Kidney epithelial cell (primary cell): Measurements from ENCODE around the gene POU2F3. TPM values are rescaled to one million over a fixed set of nuclear protein-coding genes. Genes with fewer than 3 reads are reported as not detected.

Source experiments
- DNase-seq: peaks from one replicate; pipeline ENCODE4 v3.0.0-alpha.2; 2010; ENCODE audit warnings: low read depth
- H3K27me3 ChIP-seq: 2 replicates; pipeline ENCODE4 v1.6.0; 2011; ENCODE audit warnings: low read length; ENCODE audit not compliant: control insufficient read depth, insufficient read depth
- H3K36me3 ChIP-seq: 2 replicates; pipeline ENCODE4 v1.5.1; 2011; ENCODE audit warnings: low read length; ENCODE audit not compliant: control insufficient read depth, insufficient read depth
- H3K4me3 ChIP-seq: 2 replicates; pipeline ENCODE4 v1.5.1; 2011; ENCODE audit warnings: low read depth, mild to moderate bottlenecking, control low read depth, low read length
- total RNA-seq: library from RNA; depleted of rRNA; stranded (reverse); fragments of >200 nt; gene quantifications from 2 replicates; pipeline ENCODE4 v1.2.3, GENCODE V29; 2015
- TF ChIP-seq, protein P1 (sequence below): IDR thresholded peaks from 2 replicates; pipeline ENCODE4 v1.5.1; 2011; ENCODE audit warnings: mild to moderate bottlenecking, moderate library complexity, low read length, control low read depth, inconsistent platforms; ENCODE audit not compliant: insufficient read depth, poor library complexity, severe bottlenecking

POU2F3 gene
- total RNA-seq, 1 donor from 2014 or later, result 1.1 TPM

DNA sequence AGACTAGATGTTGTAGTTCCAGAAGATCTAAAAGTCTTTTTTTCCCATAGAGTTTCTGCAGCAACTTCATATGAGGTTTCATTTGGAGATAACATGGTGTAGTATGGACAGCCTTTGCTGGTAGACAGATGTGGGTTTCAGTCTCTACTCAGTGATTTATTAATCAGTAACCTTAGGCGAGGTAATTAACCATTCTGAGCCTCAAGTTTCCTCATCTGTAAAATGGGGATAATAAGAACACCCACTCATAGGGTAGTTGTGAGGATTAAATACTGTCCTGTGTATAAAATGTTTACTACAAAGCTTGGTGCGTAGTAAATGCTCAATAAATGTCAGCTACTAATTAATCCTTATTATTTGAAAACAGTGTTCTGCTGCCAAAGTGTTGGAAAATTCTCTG is 16.8 kb downstream of the POU2F3 start:
- no peak overlapping the region for H3K4me3 ChIP-seq
- H3K36me3 ChIP-seq, result no peaks in the 10 kb centered on the region
- TF ChIP-seq, protein P1, sequence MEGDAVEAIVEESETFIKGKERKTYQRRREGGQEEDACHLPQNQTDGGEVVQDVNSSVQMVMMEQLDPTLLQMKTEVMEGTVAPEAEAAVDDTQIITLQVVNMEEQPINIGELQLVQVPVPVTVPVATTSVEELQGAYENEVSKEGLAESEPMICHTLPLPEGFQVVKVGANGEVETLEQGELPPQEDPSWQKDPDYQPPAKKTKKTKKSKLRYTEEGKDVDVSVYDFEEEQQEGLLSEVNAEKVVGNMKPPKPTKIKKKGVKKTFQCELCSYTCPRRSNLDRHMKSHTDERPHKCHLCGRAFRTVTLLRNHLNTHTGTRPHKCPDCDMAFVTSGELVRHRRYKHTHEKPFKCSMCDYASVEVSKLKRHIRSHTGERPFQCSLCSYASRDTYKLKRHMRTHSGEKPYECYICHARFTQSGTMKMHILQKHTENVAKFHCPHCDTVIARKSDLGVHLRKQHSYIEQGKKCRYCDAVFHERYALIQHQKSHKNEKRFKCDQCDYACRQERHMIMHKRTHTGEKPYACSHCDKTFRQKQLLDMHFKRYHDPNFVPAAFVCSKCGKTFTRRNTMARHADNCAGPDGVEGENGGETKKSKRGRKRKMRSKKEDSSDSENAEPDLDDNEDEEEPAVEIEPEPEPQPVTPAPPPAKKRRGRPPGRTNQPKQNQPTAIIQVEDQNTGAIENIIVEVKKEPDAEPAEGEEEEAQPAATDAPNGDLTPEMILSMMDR, result no peak
- H3K27me3 ChIP-seq, result peaks cover 44% of the 10 kb centered on the region
- DNase-seq, result no peak

- peaks cover 44% of the 10 kb centered on the region for H3K27me3 ChIP-seq
Observed at GRCh38 chr11:120257346-120257745, 17.4 kb downstream of the POU2F3 start.

GRCh38 chr11:120258661-120259060 is 18.7 kb downstream of the POU2F3 start:
- TF ChIP-seq, protein P1, result peak; percentile 10
- Histone ChIP-seq H3K4me3 (no peak overlapping the region), H3K27me3 (peaks cover 42% of the 10 kb centered on the region), H3K36me3 (no peaks in the 10 kb centered on the region)
- DNase-seq, result no peak

More at GRCh38 chr11:120257346-120257745, 17.4 kb downstream of the POU2F3 start:
- no peak for DNase-seq
- no peaks in the 10 kb centered on the region for H3K36me3 ChIP-seq
- no peak overlapping the region for H3K4me3 ChIP-seq
- TF ChIP-seq, protein P1, result no peak

DNA sequence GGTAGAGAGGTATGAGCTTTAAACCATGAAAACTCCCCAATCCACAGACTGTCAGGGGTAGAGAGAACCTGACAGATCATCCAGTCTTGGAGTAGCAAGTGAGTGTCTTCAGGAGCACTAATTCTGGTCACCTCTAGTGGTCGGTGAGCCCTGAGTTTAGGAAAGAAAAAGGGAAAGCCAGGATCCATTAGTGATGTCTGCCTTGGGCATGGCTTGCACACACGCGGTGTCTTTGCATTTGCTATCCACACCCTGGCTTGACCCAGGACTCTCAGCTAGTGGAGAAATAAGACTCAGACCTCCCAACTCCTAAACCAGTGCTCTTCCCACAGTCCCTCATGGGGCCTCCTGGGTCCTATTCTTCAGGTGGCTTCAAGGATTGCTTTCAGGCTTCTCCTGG is 19.3 kb downstream of the POU2F3 start:
- no peak for DNase-seq
- Histone ChIP-seq H3K4me3 (no peak overlapping the region), H3K36me3 (no peaks in the 10 kb centered on the region), H3K27me3 (peaks cover 39% of the 10 kb centered on the region)
- TF ChIP-seq, protein P1, result no peak

DNA sequence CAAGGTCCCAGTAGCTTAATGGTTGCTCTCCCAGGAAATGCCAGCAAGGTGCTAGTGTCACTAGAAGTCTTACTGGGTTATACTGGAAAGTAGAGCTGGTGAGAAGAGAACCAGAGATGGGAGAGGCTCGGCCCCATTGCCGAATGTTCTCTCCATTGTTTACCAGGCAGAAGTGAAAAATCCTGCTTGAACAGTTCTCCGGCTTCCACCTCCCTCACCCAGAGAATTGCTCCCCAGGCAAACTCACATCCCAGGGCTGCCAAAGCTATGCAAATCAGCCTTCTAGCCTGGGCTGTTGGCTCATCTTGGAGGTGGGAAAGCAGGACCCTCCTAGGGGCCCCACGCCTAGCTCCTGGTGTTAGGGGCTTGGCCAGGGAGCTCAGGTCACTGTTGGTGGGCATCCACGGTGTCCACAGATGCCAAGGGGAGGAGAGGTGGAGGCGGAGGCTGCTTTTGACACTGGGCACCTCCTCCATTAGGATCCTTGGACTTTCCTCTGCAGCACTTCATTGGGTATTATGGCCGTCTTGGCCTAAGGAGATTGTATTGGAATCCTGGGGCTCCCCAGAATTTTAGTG is 20.1 kb downstream of the POU2F3 start:
- Histone ChIP-seq H3K4me3 (no peak overlapping the region), H3K36me3 (no peaks in the 10 kb centered on the region), H3K27me3 (peaks cover 34% of the 10 kb centered on the region)
- no peak for DNase-seq
- TF ChIP-seq, protein P1, result no peak

- TF ChIP-seq, protein P1, result no peak
- DNase-seq, result no peak
- peaks cover 29% of the 10 kb centered on the region for H3K27me3 ChIP-seq
- no peak overlapping the region for H3K4me3 ChIP-seq
- no peaks in the 10 kb centered on the region for H3K36me3 ChIP-seq
Observed at GRCh38 chr11:120260616-120261015, 20.7 kb downstream of the POU2F3 start.
